ENCODE data around the gene RSAD2. TPM values are rescaled to one million over a fixed set of nuclear protein-coding genes. Genes with fewer than 3 reads are reported as not detected.

The RSAD2 gene
- total and polyA plus RNA-seq, 2 experiments from 2014 or later, result 0.10 TPM; not detected in 1

DNA sequence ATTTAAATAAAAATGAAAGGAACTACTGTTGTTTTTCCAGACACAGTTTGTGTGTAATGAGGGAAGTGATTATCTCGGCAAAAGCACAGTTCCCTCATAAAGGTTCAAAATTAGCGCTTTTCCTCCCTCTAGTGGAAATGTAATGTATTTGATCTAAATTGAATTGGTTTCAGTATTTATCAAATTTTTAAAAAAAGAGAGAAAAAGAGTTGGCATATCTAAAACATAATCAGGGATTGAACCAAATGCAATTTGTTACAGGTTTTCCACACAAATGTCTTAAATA, 49.3 kb upstream of the RSAD2 start:
- Histone ChIP-seq H3K4me3 (no peak overlapping the region), H3K4me2 (no peak overlapping the region), H4K20me1 (replicated peaks; ENCODE audit: insufficient read depth) (no peaks in the 10 kb centered on the region), H3F3A (replicated peaks; ENCODE audit: low read depth) (no peaks in the 10 kb centered on the region), H3K27ac (ENCODE audit: low read depth) (no peak overlapping the region), H3K79me2 (replicated peaks; ENCODE audit: insufficient read depth) (no peaks in the 10 kb centered on the region), H3K4me1 (ENCODE audit: insufficient read depth) (0 out of 2 replicates have a peak, but pooled peaks cover under 1% of the 10 kb centered on the region), H2AFZ (no peak overlapping the region), H3K9me2 (ENCODE audit: insufficient read depth) (no peaks in the 10 kb centered on the region), H3K27me3 (ENCODE audit: insufficient read depth) (no peaks in the 10 kb centered on the region), H3K36me3 (ENCODE audit: insufficient read depth) (no peaks in the 10 kb centered on the region)
- no peak overlapping the region for H3K4me3 Mint-ChIP-seq
- no peak for TF ChIP-seq POLR2AphosphoS5 (IDR thresholded peaks at IDR 0.05; ENCODE audit: low read depth)
- TF ChIP-seq, protein P1, sequence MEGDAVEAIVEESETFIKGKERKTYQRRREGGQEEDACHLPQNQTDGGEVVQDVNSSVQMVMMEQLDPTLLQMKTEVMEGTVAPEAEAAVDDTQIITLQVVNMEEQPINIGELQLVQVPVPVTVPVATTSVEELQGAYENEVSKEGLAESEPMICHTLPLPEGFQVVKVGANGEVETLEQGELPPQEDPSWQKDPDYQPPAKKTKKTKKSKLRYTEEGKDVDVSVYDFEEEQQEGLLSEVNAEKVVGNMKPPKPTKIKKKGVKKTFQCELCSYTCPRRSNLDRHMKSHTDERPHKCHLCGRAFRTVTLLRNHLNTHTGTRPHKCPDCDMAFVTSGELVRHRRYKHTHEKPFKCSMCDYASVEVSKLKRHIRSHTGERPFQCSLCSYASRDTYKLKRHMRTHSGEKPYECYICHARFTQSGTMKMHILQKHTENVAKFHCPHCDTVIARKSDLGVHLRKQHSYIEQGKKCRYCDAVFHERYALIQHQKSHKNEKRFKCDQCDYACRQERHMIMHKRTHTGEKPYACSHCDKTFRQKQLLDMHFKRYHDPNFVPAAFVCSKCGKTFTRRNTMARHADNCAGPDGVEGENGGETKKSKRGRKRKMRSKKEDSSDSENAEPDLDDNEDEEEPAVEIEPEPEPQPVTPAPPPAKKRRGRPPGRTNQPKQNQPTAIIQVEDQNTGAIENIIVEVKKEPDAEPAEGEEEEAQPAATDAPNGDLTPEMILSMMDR (conservative IDR thresholded peaks at IDR 0.05; ENCODE audit: low read depth in 2 of 2), result peak; percentile 58 to 70
- no peaks in the 10 kb centered on the region for H3K27me3 Mint-ChIP-seq (ENCODE audit: insufficient read depth, low read depth, poor library complexity)
- H3K27ac Mint-ChIP-seq, result no peak overlapping the region
- peaks cover 39% of the 10 kb centered on the region for H3K9me3 Mint-ChIP-seq
- peaks cover 15% of the 10 kb centered on the region for H3K36me3 Mint-ChIP-seq (ENCODE audit: low read depth)
- DNase-seq (ENCODE audit: low spot score), result peak; percentile 65
- H3K4me1 Mint-ChIP-seq, result peaks cover 2% of the 10 kb centered on the region; the same call in 1 of the 3 replicates
- ATAC-seq, result no peak

DNA sequence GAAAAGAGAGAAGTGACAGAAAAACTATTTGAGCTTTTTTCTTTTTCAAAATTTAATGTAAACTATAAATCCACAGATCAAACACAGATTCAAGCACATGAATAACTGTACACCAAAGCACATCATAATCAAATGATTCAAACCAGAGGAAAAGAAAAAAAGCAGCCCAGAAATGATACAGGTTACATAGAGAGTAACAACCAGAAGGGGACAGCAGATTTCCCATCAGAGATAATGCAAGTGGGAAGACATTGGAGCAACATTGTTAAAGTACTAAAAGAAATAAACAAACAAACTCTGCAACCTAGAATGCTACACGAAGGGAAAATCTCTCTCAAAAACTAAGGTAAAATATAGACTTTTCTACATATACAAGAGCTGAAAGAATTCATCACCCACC, 46.3 kb upstream of the RSAD2 start:
- no peaks in the 10 kb centered on the region for H3K9me2 ChIP-seq (ENCODE audit: insufficient read depth)
- 0 out of 2 replicates have a peak, but pooled peaks cover 4% of the 10 kb centered on the region for H3K36me3 ChIP-seq (ENCODE audit: insufficient read depth)
- H3F3A ChIP-seq (replicated peaks; ENCODE audit: low read depth), result no peaks in the 10 kb centered on the region
- Mint-ChIP-seq H3K36me3 (ENCODE audit: low read depth) (peaks cover 18% of the 10 kb centered on the region), H3K9me3 (peaks cover 62% of the 10 kb centered on the region), H3K27ac (no peak overlapping the region), H3K27me3 (ENCODE audit: insufficient read depth, low read depth, poor library complexity) (no peaks in the 10 kb centered on the region), H3K4me1 (peaks cover 2% of the 10 kb centered on the region; the same call in 1 of the 3 replicates), H3K4me3 (no peak overlapping the region)
- no peaks in the 10 kb centered on the region for H3K27me3 ChIP-seq (ENCODE audit: insufficient read depth)
- no peaks in the 10 kb centered on the region for H4K20me1 ChIP-seq (replicated peaks; ENCODE audit: insufficient read depth)
- no peak overlapping the region for H3K27ac ChIP-seq (ENCODE audit: low read depth)
- H3K4me2 ChIP-seq, result no peak overlapping the region
- no peak overlapping the region for H2AFZ ChIP-seq
- no peak overlapping the region for H3K4me3 ChIP-seq
- no peaks in the 10 kb centered on the region for H3K79me2 ChIP-seq (replicated peaks; ENCODE audit: insufficient read depth)
- H3K4me1 ChIP-seq (ENCODE audit: insufficient read depth), result no peaks in the 10 kb centered on the region
- no peak for ATAC-seq
- DNase-seq (ENCODE audit: low spot score), result no peak
- TF ChIP-seq POLR2AphosphoS5 (IDR thresholded peaks at IDR 0.05; ENCODE audit: low read depth) (no peak), ZNF114 (CRISPR knock-in tag; IDR thresholded peaks at IDR 0.05) (no peak), JUNB (IDR thresholded peaks at IDR 0.05; ENCODE audit: unreplicated experiment) (no peak), CREB1 (CRISPR knock-in tag; IDR thresholded peaks at IDR 0.05; ENCODE audit: low read depth) (no peak), EZH2phosphoT487 (IDR thresholded peaks at IDR 0.05; ENCODE audit: unreplicated experiment) (no peak), EZH2 (IDR thresholded peaks at IDR 0.05; ENCODE audit: low read depth, unreplicated experiment) (no peak), STAT1 (IDR thresholded peaks at IDR 0.05; ENCODE audit: unreplicated experiment) (no peak)
- TF ChIP-seq, protein P2, sequence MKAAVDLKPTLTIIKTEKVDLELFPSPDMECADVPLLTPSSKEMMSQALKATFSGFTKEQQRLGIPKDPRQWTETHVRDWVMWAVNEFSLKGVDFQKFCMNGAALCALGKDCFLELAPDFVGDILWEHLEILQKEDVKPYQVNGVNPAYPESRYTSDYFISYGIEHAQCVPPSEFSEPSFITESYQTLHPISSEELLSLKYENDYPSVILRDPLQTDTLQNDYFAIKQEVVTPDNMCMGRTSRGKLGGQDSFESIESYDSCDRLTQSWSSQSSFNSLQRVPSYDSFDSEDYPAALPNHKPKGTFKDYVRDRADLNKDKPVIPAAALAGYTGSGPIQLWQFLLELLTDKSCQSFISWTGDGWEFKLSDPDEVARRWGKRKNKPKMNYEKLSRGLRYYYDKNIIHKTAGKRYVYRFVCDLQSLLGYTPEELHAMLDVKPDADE (IDR thresholded peaks at IDR 0.05), result no peak
- TF ChIP-seq, protein P3, sequence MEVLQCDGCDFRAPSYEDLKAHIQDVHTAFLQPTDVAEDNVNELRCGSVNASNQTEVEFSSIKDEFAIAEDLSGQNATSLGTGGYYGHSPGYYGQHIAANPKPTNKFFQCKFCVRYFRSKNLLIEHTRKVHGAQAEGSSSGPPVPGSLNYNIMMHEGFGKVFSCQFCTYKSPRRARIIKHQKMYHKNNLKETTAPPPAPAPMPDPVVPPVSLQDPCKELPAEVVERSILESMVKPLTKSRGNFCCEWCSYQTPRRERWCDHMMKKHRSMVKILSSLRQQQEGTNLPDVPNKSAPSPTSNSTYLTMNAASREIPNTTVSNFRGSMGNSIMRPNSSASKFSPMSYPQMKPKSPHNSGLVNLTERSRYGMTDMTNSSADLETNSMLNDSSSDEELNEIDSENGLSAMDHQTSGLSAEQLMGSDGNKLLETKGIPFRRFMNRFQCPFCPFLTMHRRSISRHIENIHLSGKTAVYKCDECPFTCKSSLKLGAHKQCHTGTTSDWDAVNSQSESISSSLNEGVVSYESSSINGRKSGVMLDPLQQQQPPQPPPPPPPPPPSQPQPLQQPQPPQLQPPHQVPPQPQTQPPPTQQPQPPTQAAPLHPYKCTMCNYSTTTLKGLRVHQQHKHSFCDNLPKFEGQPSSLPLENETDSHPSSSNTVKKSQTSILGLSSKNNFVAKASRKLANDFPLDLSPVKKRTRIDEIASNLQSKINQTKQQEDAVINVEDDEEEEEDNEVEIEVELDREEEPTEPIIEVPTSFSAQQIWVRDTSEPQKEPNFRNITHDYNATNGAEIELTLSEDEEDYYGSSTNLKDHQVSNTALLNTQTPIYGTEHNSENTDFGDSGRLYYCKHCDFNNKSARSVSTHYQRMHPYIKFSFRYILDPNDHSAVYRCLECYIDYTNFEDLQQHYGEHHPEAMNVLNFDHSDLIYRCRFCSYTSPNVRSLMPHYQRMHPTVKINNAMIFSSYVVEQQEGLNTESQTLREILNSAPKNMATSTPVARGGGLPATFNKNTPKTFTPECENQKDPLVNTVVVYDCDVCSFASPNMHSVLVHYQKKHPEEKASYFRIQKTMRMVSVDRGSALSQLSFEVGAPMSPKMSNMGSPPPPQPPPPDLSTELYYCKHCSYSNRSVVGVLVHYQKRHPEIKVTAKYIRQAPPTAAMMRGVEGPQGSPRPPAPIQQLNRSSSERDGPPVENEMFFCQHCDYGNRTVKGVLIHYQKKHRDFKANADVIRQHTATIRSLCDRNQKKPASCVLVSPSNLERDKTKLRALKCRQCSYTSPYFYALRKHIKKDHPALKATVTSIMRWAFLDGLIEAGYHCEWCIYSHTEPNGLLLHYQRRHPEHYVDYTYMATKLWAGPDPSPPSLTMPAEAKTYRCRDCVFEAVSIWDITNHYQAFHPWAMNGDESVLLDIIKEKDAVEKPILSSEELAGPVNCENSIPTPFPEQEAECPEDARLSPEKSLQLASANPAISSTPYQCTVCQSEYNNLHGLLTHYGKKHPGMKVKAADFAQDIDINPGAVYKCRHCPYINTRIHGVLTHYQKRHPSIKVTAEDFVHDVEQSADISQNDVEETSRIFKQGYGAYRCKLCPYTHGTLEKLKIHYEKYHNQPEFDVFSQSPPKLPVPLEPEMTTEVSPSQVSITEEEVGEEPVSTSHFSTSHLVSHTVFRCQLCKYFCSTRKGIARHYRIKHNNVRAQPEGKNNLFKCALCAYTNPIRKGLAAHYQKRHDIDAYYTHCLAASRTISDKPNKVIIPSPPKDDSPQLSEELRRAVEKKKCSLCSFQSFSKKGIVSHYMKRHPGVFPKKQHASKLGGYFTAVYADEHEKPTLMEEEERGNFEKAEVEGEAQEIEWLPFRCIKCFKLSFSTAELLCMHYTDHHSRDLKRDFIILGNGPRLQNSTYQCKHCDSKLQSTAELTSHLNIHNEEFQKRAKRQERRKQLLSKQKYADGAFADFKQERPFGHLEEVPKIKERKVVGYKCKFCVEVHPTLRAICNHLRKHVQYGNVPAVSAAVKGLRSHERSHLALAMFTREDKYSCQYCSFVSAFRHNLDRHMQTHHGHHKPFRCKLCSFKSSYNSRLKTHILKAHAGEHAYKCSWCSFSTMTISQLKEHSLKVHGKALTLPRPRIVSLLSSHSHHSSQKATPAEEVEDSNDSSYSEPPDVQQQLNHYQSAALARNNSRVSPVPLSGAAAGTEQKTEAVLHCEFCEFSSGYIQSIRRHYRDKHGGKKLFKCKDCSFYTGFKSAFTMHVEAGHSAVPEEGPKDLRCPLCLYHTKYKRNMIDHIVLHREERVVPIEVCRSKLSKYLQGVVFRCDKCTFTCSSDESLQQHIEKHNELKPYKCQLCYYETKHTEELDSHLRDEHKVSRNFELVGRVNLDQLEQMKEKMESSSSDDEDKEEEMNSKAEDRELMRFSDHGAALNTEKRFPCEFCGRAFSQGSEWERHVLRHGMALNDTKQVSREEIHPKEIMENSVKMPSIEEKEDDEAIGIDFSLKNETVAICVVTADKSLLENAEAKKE (CRISPR knock-in tag; IDR thresholded peaks at IDR 0.05), result no peak
